Mesothelial cell of epicardium (in vitro differentiated cells): ENCODE data around the gene PAWR. TPM values are rescaled to one million over a fixed set of nuclear protein-coding genes. Genes with fewer than 3 reads are reported as not detected.

Experiments
- DNase-seq, 2 experiments: peaks; one replicate each; pipeline ENCODE4 v3.0.0; 2021; ENCODE audit warnings: low spot score in 2 of 2; ENCODE audit not compliant: unreplicated experiment in 2 of 2
- H3K27ac Mint-ChIP-seq: 2 replicates; pipeline ENCODE4 v1.8.0; 2021; ENCODE audit warnings: mixed read lengths
- H3K27me3 Mint-ChIP-seq: 2 replicates; pipeline ENCODE4 v1.8.0; 2021; ENCODE audit warnings: low read depth, mixed read lengths
- H3K36me3 Mint-ChIP-seq: 2 replicates; pipeline ENCODE4 v1.8.0; 2021; ENCODE audit warnings: mixed read lengths
- H3K4me1 Mint-ChIP-seq: 2 replicates; pipeline ENCODE4 v1.8.0; 2021; ENCODE audit warnings: mixed read lengths
- H3K4me3 Mint-ChIP-seq: 2 replicates; pipeline ENCODE4 v1.8.0; 2021; ENCODE audit warnings: mild to moderate bottlenecking, moderate library complexity, mixed read lengths
- H3K9me3 Mint-ChIP-seq: 2 replicates; pipeline ENCODE4 v1.8.0; 2021; ENCODE audit warnings: mixed read lengths
- CTCF ChIP-seq: fragments of 200-600 bp; sonication (generic); IDR thresholded peaks from one replicate; pipeline ENCODE4 v1.5.0; 2021; ENCODE audit warnings: antibody characterized with exemption; ENCODE audit not compliant: unreplicated experiment
- total RNA-seq: library from RNA; stranded (reverse); gene quantifications from 3 replicates; pipeline ENCODE4 v1.2.1, GENCODE V29; 2021

PAWR gene
- total RNA-seq, 1 donor from 2014 or later = 205 TPM

- no peak for TF ChIP-seq CTCF
These were observed 92.9 kb downstream of the PAWR start for GRCh38 chr12:79597910-79598309.

GRCh38 chr12:79596719-79597350 lies 93.9 kb downstream of the PAWR start:
- Mint-ChIP-seq H3K36me3 (peaks cover 11% of the 10 kb centered on the region), H3K9me3 (no peaks in the 10 kb centered on the region), H3K4me1 (peaks cover 5% of the 10 kb centered on the region), H3K4me3 (no peak overlapping the region), H3K27ac (peak overlapping the region; percentile 54), H3K27me3 (no peaks in the 10 kb centered on the region)
- TF ChIP-seq CTCF = no peak
- no peak for DNase-seq

More at GRCh38 chr12:79597910-79598309, 92.9 kb downstream of the PAWR start:
- no peaks in the 10 kb centered on the region for H3K9me3 Mint-ChIP-seq
- H3K27me3 Mint-ChIP-seq = no peaks in the 10 kb centered on the region
- DNase-seq = no peak
- no peak overlapping the region for H3K4me3 Mint-ChIP-seq
- peak overlapping the region; percentile 43 for H3K27ac Mint-ChIP-seq
- peaks cover 5% of the 10 kb centered on the region for H3K4me1 Mint-ChIP-seq
- H3K36me3 Mint-ChIP-seq = peaks cover 15% of the 10 kb centered on the region

GRCh38 chr12:79595273-79595672 lies 95.5 kb downstream of the PAWR start:
- Mint-ChIP-seq H3K9me3 (no peaks in the 10 kb centered on the region), H3K36me3 (peaks cover 11% of the 10 kb centered on the region), H3K4me1 (peaks cover 5% of the 10 kb centered on the region), H3K27ac (no peak overlapping the region), H3K27me3 (no peaks in the 10 kb centered on the region), H3K4me3 (no peak overlapping the region)
- DNase-seq = no peak
- no peak for TF ChIP-seq CTCF

GRCh38 chr12:79592865-79593264 lies 97.9 kb downstream of the PAWR start:
- Mint-ChIP-seq H3K27me3 (no peaks in the 10 kb centered on the region), H3K4me1 (peaks cover 11% of the 10 kb centered on the region), H3K27ac (peak overlapping the region; percentile 6), H3K36me3 (peaks cover 11% of the 10 kb centered on the region), H3K4me3 (no peak overlapping the region), H3K9me3 (no peaks in the 10 kb centered on the region)
- TF ChIP-seq CTCF = no peak
- no peak for DNase-seq

GRCh38 chr12:79591988-79592387 lies 98.8 kb downstream of the PAWR start:
- H3K27ac Mint-ChIP-seq = no peak overlapping the region
- no peaks in the 10 kb centered on the region for H3K27me3 Mint-ChIP-seq
- no peak for TF ChIP-seq CTCF
- H3K36me3 Mint-ChIP-seq = peaks cover 11% of the 10 kb centered on the region
- peaks cover 12% of the 10 kb centered on the region for H3K4me1 Mint-ChIP-seq
- no peak overlapping the region for H3K4me3 Mint-ChIP-seq
- DNase-seq = no peak
- H3K9me3 Mint-ChIP-seq = no peaks in the 10 kb centered on the region
